A673 (cell line): ENCODE data around the gene TBC1D2. TPM values are rescaled to one million over a fixed set of nuclear protein-coding genes. Genes with fewer than 3 reads are reported as not detected.

ENCODE experiments used
- BruUV-seq: library from RNA; stranded (reverse); fragments of 400-500 nt; replicated peaks from 2 replicates; lab custom pipeline; 2021; lab: Mats Ljungman, UMichigan
- CTCF ChIA-PET: fragments of 300-600 bp; sonication (Branson Sonifier 250); formaldehyde crosslinking; loops from one replicate; lab custom pipeline; 2022; ENCODE audit warnings: antibody characterized with exemption; lab: Charles Lee
- POLR2A ChIA-PET: fragments of 300-600 bp; sonication (Branson Sonifier 250); formaldehyde crosslinking; loops from one replicate; lab custom pipeline; 2022; ENCODE audit warnings: antibody characterized with exemption; ENCODE audit not compliant: low non-redundant PET; lab: Charles Lee
- DNase-seq: peaks from one replicate; pipeline ENCODE4 v3.0.0-alpha.2; 2015; ENCODE audit warnings: low spot score
- H3K27ac ChIP-seq: fragments of 200-600 bp; sonication (generic); 2 replicates; pipeline ENCODE4 v1.5.1; 2016; ENCODE audit warnings: mixed run types, low read depth, mild to moderate bottlenecking, mixed read lengths, antibody characterized with exemption, low read length; ENCODE audit not compliant: poor library complexity, severe bottlenecking
- H3K27me3 ChIP-seq: fragments of 200-600 bp; sonication (generic); replicated peaks from 2 replicates; pipeline ENCODE4 v1.6.1; 2017; ENCODE audit warnings: mixed run types, low read depth, mild to moderate bottlenecking, mixed read lengths, antibody characterized with exemption, low read length; ENCODE audit not compliant: insufficient read depth, poor library complexity
- H3K36me3 ChIP-seq: fragments of 200-600 bp; sonication (generic); 2 replicates; pipeline ENCODE4 v1.6.1; 2016; ENCODE audit warnings: mixed run types, mild to moderate bottlenecking, mixed read lengths, antibody characterized with exemption, low read length; ENCODE audit not compliant: insufficient read depth, poor library complexity, severe bottlenecking
- H3K4me1 ChIP-seq: fragments of 200-600 bp; sonication (generic); 2 replicates; pipeline ENCODE4 v1.6.1; 2017; ENCODE audit warnings: mixed run types, mild to moderate bottlenecking, mixed read lengths, antibody characterized with exemption, low read length; ENCODE audit not compliant: insufficient read depth, poor library complexity, severe bottlenecking
- H3K4me3 ChIP-seq: fragments of 200-600 bp; sonication (generic); 2 replicates; pipeline ENCODE4 v1.5.1; 2016; ENCODE audit warnings: low read depth, mixed run types, mild to moderate bottlenecking, mixed read lengths, low read length; ENCODE audit not compliant: poor library complexity, severe bottlenecking
- H3K9me3 ChIP-seq: fragments of 200-600 bp; sonication (generic); 2 replicates; pipeline ENCODE4 v1.6.1; 2016; ENCODE audit warnings: mixed run types, low read depth, mild to moderate bottlenecking, mixed read lengths, antibody characterized with exemption, low read length; ENCODE audit not compliant: poor library complexity, severe bottlenecking
- CTCF ChIP-seq: fragments of 300-800, 200-600 bp; sonication (generic); conservative IDR thresholded peaks from 2 replicates; pipeline ENCODE4 v1.5.1; 2017; ENCODE audit warnings: low read depth, mild to moderate bottlenecking, antibody characterized with exemption, low read length, moderate library complexity, mixed read lengths
- EZH2 ChIP-seq: fragments of 200-600 bp; sonication (generic); IDR thresholded peaks from 2 replicates; pipeline ENCODE4 v1.6.1; 2017; ENCODE audit warnings: borderline replicate concordance, low read depth, mild to moderate bottlenecking, mixed read lengths, antibody characterized with exemption, low read length; ENCODE audit not compliant: poor library complexity, severe bottlenecking
- intact Hi-C: fragments of 100-400 bp; cut with micrococcal nuclease; formaldehyde crosslinking; loops from one replicate; pipeline ENCODE4 v1.10.0; 2022; ENCODE audit not compliant: unreplicated experiment
- total RNA-seq: library from RNA; stranded (reverse); gene quantifications from 2 replicates; pipeline ENCODE4 v1.2.3, GENCODE V29; 2021

Gene TBC1D2
- total RNA-seq, 1 experiment from 2014 or later = 3.2 TPM

- H3K4me3 ChIP-seq = no peak overlapping the region
- DNase-seq = no peak
- CTCF ChIA-PET = no interaction called here
- H3K36me3 ChIP-seq = no peaks in the 10 kb centered on the region
- no peaks in the 10 kb centered on the region for H3K4me1 ChIP-seq
- BruUV-seq = no TSS peak
- no peak for TF ChIP-seq EZH2
- TF ChIP-seq CTCF = no peak
- no peaks in the 10 kb centered on the region for H3K27me3 ChIP-seq
- H3K27ac ChIP-seq = no peak overlapping the region
- intact Hi-C loops = no loop called here
- no peaks in the 10 kb centered on the region for H3K9me3 ChIP-seq
- POLR2A ChIA-PET = no interaction called here
Measured at GRCh38 chr9:98240475-98240874, 15.0 kb downstream of the TBC1D2 start.

GRCh38 chr9:98236901-98237487 is 18.5 kb downstream of the TBC1D2 start:
- no peaks in the 10 kb centered on the region for H3K27me3 ChIP-seq
- no peak overlapping the region for H3K4me3 ChIP-seq
- H3K36me3 ChIP-seq = no peaks in the 10 kb centered on the region
- BruUV-seq = no TSS peak
- TF ChIP-seq CTCF (no peak), EZH2 (no peak)
- DNase-seq = no peak
- H3K9me3 ChIP-seq = no peaks in the 10 kb centered on the region
- ChIA-PET POLR2A (no interaction called here), CTCF (interaction anchor here (0.7 kb wide), 1 partner anchor 204 kb away, joined by 4 read pairs; no protein-coding TSS in a partner anchor)
- H3K27ac ChIP-seq = no peak overlapping the region
- intact Hi-C loops = no loop called here
- no peaks in the 10 kb centered on the region for H3K4me1 ChIP-seq

- no TSS peak for BruUV-seq
- intact Hi-C loops = no loop called here
- H3K27ac ChIP-seq = no peak overlapping the region
- H3K36me3 ChIP-seq = no peaks in the 10 kb centered on the region
- no peaks in the 10 kb centered on the region for H3K4me1 ChIP-seq
- H3K4me3 ChIP-seq = no peak overlapping the region
- ChIA-PET CTCF (no interaction called here), POLR2A (no interaction called here)
- TF ChIP-seq CTCF (no peak), EZH2 (no peak)
- no peaks in the 10 kb centered on the region for H3K9me3 ChIP-seq
- H3K27me3 ChIP-seq = no peaks in the 10 kb centered on the region
- no peak for DNase-seq
Measured at GRCh38 chr9:98235126-98235525, 20.3 kb downstream of the TBC1D2 start.
